Keratinocyte (primary cell): Measurements from ENCODE around the gene TRMT112. TPM values are rescaled to one million over a fixed set of nuclear protein-coding genes. Genes with fewer than 3 reads are reported as not detected.

Experiments used
- DNase-seq: peaks from one replicate; pipeline ENCODE4 v3.0.0-alpha.2; 2011; ENCODE audit warnings: low read depth, missing footprints, low spot score
- FAIRE-seq: peaks from 2 replicates; lab custom pipeline; 2011; peaks lifted over from hg19 to GRCh38; lab: Jason Lieb, UNC
- H2AFZ ChIP-seq: 2 replicates; pipeline ENCODE4 v1.6.0; 2012; ENCODE audit warnings: low read length, control low read depth, inconsistent platforms; ENCODE audit not compliant: control insufficient read depth
- H3K27ac ChIP-seq: 2 replicates; pipeline ENCODE4 v1.5.1; 2011; ENCODE audit warnings: low read length; ENCODE audit not compliant: control insufficient read depth, insufficient read depth
- H3K27me3 ChIP-seq: 3 replicates; pipeline ENCODE4 v1.6.0; 2011; ENCODE audit warnings: low read length; ENCODE audit not compliant: control insufficient read depth, insufficient read depth; ENCODE audit errors: extremely low read depth
- H3K36me3 ChIP-seq, 2 experiments: 2 replicates in 1 of 2; 3 replicates in 1 of 2; pipeline ENCODE4 v1.5.1; 2011; ENCODE audit warnings: low read length in 2 of 2, mild to moderate bottlenecking in 1 of 2; ENCODE audit not compliant: control insufficient read depth in 2 of 2, insufficient read depth in 2 of 2; ENCODE audit errors: extremely low read depth in 1 of 2
- H3K4me1 ChIP-seq: 3 replicates; pipeline ENCODE4 v1.5.1; 2011; ENCODE audit warnings: low read length; ENCODE audit not compliant: control insufficient read depth, insufficient read depth; ENCODE audit errors: extremely low read depth
- H3K4me2 ChIP-seq: 3 replicates; pipeline ENCODE4 v1.6.0; 2011; ENCODE audit warnings: low read depth, low read length; ENCODE audit not compliant: control insufficient read depth, insufficient read depth; ENCODE audit errors: extremely low read depth
- H3K4me3 ChIP-seq, 3 experiments: fragments of 200-600 bp in 1 of 3; sonication (generic) in 1 of 3; 2 replicates in 2 of 3; 3 replicates in 1 of 3; pipeline ENCODE4 v1.5.1; 2011 to 2016; ENCODE audit warnings: low read length in 3 of 3, mild to moderate bottlenecking in 3 of 3, control low read depth in 2 of 3, inconsistent platforms in 1 of 3, low read depth in 1 of 3, mixed read lengths in 1 of 3, mixed run types in 1 of 3, moderate library complexity in 1 of 3; ENCODE audit not compliant: control insufficient read depth in 2 of 3, insufficient read depth in 2 of 3; ENCODE audit errors: extremely low read depth in 1 of 3
- H3K79me2 ChIP-seq: 2 replicates; pipeline ENCODE4 v1.6.0; 2012; ENCODE audit warnings: low read length; ENCODE audit not compliant: control insufficient read depth, insufficient read depth
- H3K9ac ChIP-seq: 3 replicates; pipeline ENCODE4 v1.6.0; 2011; ENCODE audit warnings: low read length; ENCODE audit not compliant: control insufficient read depth, insufficient read depth; ENCODE audit errors: extremely low read depth
- H3K9me1 ChIP-seq: 3 replicates; pipeline ENCODE4 v1.6.0; 2011; ENCODE audit warnings: low read length; ENCODE audit not compliant: control insufficient read depth, insufficient read depth; ENCODE audit errors: extremely low read depth
- H3K9me3 ChIP-seq: 2 replicates; pipeline ENCODE4 v1.5.1; 2012; ENCODE audit warnings: low read depth, low read length; ENCODE audit not compliant: control insufficient read depth
- H4K20me1 ChIP-seq: 3 replicates; pipeline ENCODE4 v1.6.0; 2011; ENCODE audit warnings: low read length; ENCODE audit not compliant: control insufficient read depth, insufficient read depth; ENCODE audit errors: extremely low read depth
- EZH2 ChIP-seq: IDR thresholded peaks from one replicate; pipeline ENCODE4 v1.6.1; 2012; ENCODE audit warnings: inconsistent platforms, mild to moderate bottlenecking, low read length, moderate library complexity
- dilution Hi-C: fragments of 300-500 bp; cut with MboI; formaldehyde crosslinking; loops from one replicate; pipeline ENCODE4 v1.7.0; 2020; ENCODE audit warnings: low sequenced_read_pairs; ENCODE audit not compliant: extremely low pct_ligation_motif_present
- polyA plus RNA-seq, 5 experiments: library from polyadenylated mRNA; depleted of rRNA in 3 of 5; stranded (reverse) in 3 of 5; stranded (forward) in 1 of 5; unstranded in 1 of 5; fragments of >200 nt; gene quantifications; 1 replicate in 1 of 5; 2 replicates in 3 of 5; 3 replicates in 1 of 5; pipeline versions ENCODE4 v1.2.1 to v1.2.3, GENCODE V29; 2011 to 2012; ENCODE audit warnings: missing spikeins in 2 of 5, low read depth in 1 of 5, low replicate concordance in 1 of 5
- TF ChIP-seq, protein P1 (sequence below), 3 experiments: IDR thresholded peaks in 1 of 3; conservative IDR thresholded peaks in 1 of 3; optimal IDR thresholded peaks in 1 of 3; 2 replicates in 2 of 3; 3 replicates in 1 of 3; pipeline versions ENCODE3 to v1.5.1; 2011; ENCODE audit warnings: low read length in 3 of 3, mild to moderate bottlenecking in 3 of 3, moderate library complexity in 2 of 3, control low read depth in 1 of 3, inconsistent platforms in 1 of 3; ENCODE audit not compliant: insufficient read depth in 2 of 3; ENCODE audit errors: extremely low read depth in 1 of 3

The TRMT112 gene
- polyA plus RNA-seq, 1 donor (not counting 4 experiments of a cell fraction or from before 2014, with no cell fraction given), result 408 TPM

GRCh38 chr11:64364911-64365310 is 47.6 kb upstream of the TRMT112 start:
- Histone ChIP-seq H3K4me2 (no peak overlapping the region), H4K20me1 (peaks cover 14% of the 10 kb centered on the region), H3K4me3 (no peak overlapping the region), H3K9me1 (no peaks in the 10 kb centered on the region), H2AFZ (no peak overlapping the region), H3K27ac (no peak overlapping the region), H3K4me1 (peaks cover 14% of the 10 kb centered on the region), H3K9me3 (no peaks in the 10 kb centered on the region), H3K36me3 (peaks cover 46 to 52% of the 10 kb centered on the region in 2 experiments), H3K9ac (no peak overlapping the region), H3K79me2 (peaks cover 31% of the 10 kb centered on the region), H3K27me3 (no peaks in the 10 kb centered on the region)
- no peak for TF ChIP-seq EZH2
- TF ChIP-seq, protein P1, sequence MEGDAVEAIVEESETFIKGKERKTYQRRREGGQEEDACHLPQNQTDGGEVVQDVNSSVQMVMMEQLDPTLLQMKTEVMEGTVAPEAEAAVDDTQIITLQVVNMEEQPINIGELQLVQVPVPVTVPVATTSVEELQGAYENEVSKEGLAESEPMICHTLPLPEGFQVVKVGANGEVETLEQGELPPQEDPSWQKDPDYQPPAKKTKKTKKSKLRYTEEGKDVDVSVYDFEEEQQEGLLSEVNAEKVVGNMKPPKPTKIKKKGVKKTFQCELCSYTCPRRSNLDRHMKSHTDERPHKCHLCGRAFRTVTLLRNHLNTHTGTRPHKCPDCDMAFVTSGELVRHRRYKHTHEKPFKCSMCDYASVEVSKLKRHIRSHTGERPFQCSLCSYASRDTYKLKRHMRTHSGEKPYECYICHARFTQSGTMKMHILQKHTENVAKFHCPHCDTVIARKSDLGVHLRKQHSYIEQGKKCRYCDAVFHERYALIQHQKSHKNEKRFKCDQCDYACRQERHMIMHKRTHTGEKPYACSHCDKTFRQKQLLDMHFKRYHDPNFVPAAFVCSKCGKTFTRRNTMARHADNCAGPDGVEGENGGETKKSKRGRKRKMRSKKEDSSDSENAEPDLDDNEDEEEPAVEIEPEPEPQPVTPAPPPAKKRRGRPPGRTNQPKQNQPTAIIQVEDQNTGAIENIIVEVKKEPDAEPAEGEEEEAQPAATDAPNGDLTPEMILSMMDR (optimal IDR thresholded peaks at IDR 0.05 in 1 of 3, IDR thresholded peaks at IDR 0.05 in 1 of 3, conservative IDR thresholded peaks at IDR 0.05 in 1 of 3; ENCODE audit: extremely low read depth in 1 of 3, insufficient read depth in 2 of 3, low read length in 3 of 3), result no peak
- no peak for DNase-seq
- dilution Hi-C loops, result no loop called here
- FAIRE-seq, result no peak

- no peak for FAIRE-seq
- peaks cover 18% of the 10 kb centered on the region for H3K4me1 ChIP-seq
These were observed 47.1 kb upstream of the TRMT112 start for GRCh38 chr11:64364435-64364834.

More at GRCh38 chr11:64364435-64364834, 47.1 kb upstream of the TRMT112 start:
- Histone ChIP-seq H3K36me3 (peaks cover 45 to 52% of the 10 kb centered on the region in 2 experiments), H3K27me3 (no peaks in the 10 kb centered on the region), H3K27ac (no peak overlapping the region), H3K9me1 (no peaks in the 10 kb centered on the region), H3K4me2 (no peak overlapping the region), H3K9ac (no peak overlapping the region), H3K4me3 (no peak overlapping the region), H4K20me1 (peaks cover 14% of the 10 kb centered on the region), H3K9me3 (no peaks in the 10 kb centered on the region), H3K79me2 (peaks cover 36% of the 10 kb centered on the region), H2AFZ (no peak overlapping the region)
- TF ChIP-seq, protein P1 (optimal IDR thresholded peaks at IDR 0.05 in 1 of 3, IDR thresholded peaks at IDR 0.05 in 1 of 3, conservative IDR thresholded peaks at IDR 0.05 in 1 of 3; ENCODE audit: extremely low read depth in 1 of 3, insufficient read depth in 2 of 3, low read length in 3 of 3), result no peak
- no peak for TF ChIP-seq EZH2
- no peak for DNase-seq
- dilution Hi-C loops, result no loop called here
